Liver (tissue), 9 donors: ENCODE results near the gene LHX3. TPM values are rescaled to one million over a fixed set of nuclear protein-coding genes. Genes with fewer than 3 reads are reported as not detected.

ENCODE experiments used
- DNase-seq: peaks from one replicate; pipeline ENCODE4 v3.0.0-alpha.2; 2017; ENCODE audit warnings: low spot score
- H3K27ac ChIP-seq, 2 donors: one replicate each; pipeline ENCODE4 v1.7.0; 2013; ENCODE audit warnings: inconsistent platforms in 2 of 2, low read length in 2 of 2, control low read depth in 1 of 2, low read depth in 1 of 2, mild to moderate bottlenecking in 1 of 2
- H3K27me3 ChIP-seq, 4 donors: one replicate each; pipeline versions ENCODE4 v1.6.1 to v1.7.0; 2013; ENCODE audit warnings: low read length in 3 of 4, inconsistent platforms in 1 of 4, mild to moderate bottlenecking in 1 of 4, moderate library complexity in 1 of 4; ENCODE audit not compliant: control insufficient read depth in 4 of 4, insufficient read depth in 4 of 4
- H3K36me3 ChIP-seq, 4 donors: one replicate each; pipeline versions ENCODE4 v1.6.1 to v1.7.0; 2013; ENCODE audit warnings: low read length in 3 of 4, mild to moderate bottlenecking in 3 of 4, low read depth in 1 of 4, moderate library complexity in 1 of 4; ENCODE audit not compliant: control insufficient read depth in 4 of 4, insufficient read depth in 3 of 4
- H3K4me1 ChIP-seq, 4 donors: one replicate each; pipeline versions ENCODE4 v1.6.1 to v1.7.0; 2013; ENCODE audit warnings: low read length in 3 of 4, mild to moderate bottlenecking in 3 of 4, moderate library complexity in 1 of 4; ENCODE audit not compliant: control insufficient read depth in 4 of 4, insufficient read depth in 4 of 4
- H3K4me3 ChIP-seq, 3 donors: one replicate each; pipeline versions ENCODE4 v1.6.1 to v1.7.0; 2013; ENCODE audit warnings: low read length in 3 of 3, control low read depth in 1 of 3, low read depth in 1 of 3, mild to moderate bottlenecking in 1 of 3
- H3K9ac ChIP-seq, 2 donors: one replicate each; pipeline ENCODE4 v1.7.0; 2013; ENCODE audit warnings: low read length in 2 of 2, mild to moderate bottlenecking in 2 of 2, moderate library complexity in 2 of 2, control low read depth in 1 of 2, low read depth in 1 of 2
- H3K9me3 ChIP-seq, 4 donors: one replicate each; pipeline versions ENCODE4 v1.6.1 to v1.7.0; 2013; ENCODE audit warnings: low read length in 3 of 4; ENCODE audit not compliant: control insufficient read depth in 4 of 4
- EGR1 ChIP-seq, 2 donors: IDR thresholded peaks; 2 replicates each; pipeline ENCODE4 v1.6.1; 2016 to 2018; ENCODE audit warnings: antibody characterized with exemption in 2 of 2, low read depth in 2 of 2
- FOXA2 ChIP-seq: IDR thresholded peaks from 2 replicates; pipeline ENCODE4 v1.6.1; 2016; ENCODE audit warnings: antibody characterized with exemption
- HNF4A ChIP-seq, 2 donors: conservative IDR thresholded peaks; 2 replicates each; pipeline ENCODE4 v1.6.1; 2016; ENCODE audit warnings: antibody characterized with exemption in 2 of 2, mild to moderate bottlenecking in 2 of 2
- JUND ChIP-seq, 2 donors: IDR thresholded peaks; 2 replicates each; pipeline ENCODE4 v1.6.1; 2016; ENCODE audit warnings: antibody characterized with exemption in 2 of 2
- RAD21 ChIP-seq, 2 donors: IDR thresholded peaks; 2 replicates each; pipeline ENCODE4 v1.6.1; 2016; ENCODE audit warnings: antibody characterized with exemption in 2 of 2, mild to moderate bottlenecking in 2 of 2
- RXRA ChIP-seq, 2 donors: IDR thresholded peaks; 2 replicates each; pipeline ENCODE4 v1.6.1; 2017 to 2018; ENCODE audit warnings: antibody characterized with exemption in 2 of 2, mild to moderate bottlenecking in 1 of 2
- TAF1 ChIP-seq: conservative IDR thresholded peaks from 2 replicates; pipeline ENCODE4 v1.6.1; 2016; ENCODE audit warnings: antibody characterized with exemption, mild to moderate bottlenecking
- YY1 ChIP-seq: IDR thresholded peaks from 2 replicates; pipeline ENCODE4 v1.6.1; 2016; ENCODE audit warnings: antibody characterized with exemption, mild to moderate bottlenecking
- WGBS: extraction: QIAGEN DNeasy Blood & Tissue Kit; methylation state at CpG from one replicate; pipeline ENCODE4 v1.1.7; 2013; 5-methylcytosine and 5-hydroxymethylcytosine counted together
- polyA plus RNA-seq, 2 donors: library from polyadenylated mRNA; stranded (reverse) in 1 of 2; unstranded in 1 of 2; fragments of 200-250 nt in 1 of 2; fragments of >200 nt in 1 of 2; fragmentation: Nextera tagmentation in 1 of 2; extraction: Ambion mirVana in 1 of 2; gene quantifications; one replicate each; pipeline versions ENCODE4 v1.2.1 to v1.2.3, GENCODE V29; 2013 to 2015
- total RNA-seq, 2 donors: library from RNA; depleted of rRNA; stranded (reverse); fragments of >200 nt; gene quantifications; one replicate each; pipeline ENCODE4 v1.2.3, GENCODE V29; 2014
- TF ChIP-seq, protein P1 (sequence below): IDR thresholded peaks from 2 replicates; pipeline ENCODE4 v1.6.1; 2016; ENCODE audit warnings: antibody characterized with exemption
- TF ChIP-seq, protein P2 (sequence below): IDR thresholded peaks from 2 replicates; pipeline ENCODE4 v1.6.1; 2016; ENCODE audit warnings: antibody characterized with exemption, mild to moderate bottlenecking
- TF ChIP-seq, protein P3 (sequence below): fragments of 150-350 bp; IDR thresholded peaks from 2 replicates; pipeline ENCODE4 v1.5.1; 2017; ENCODE audit warnings: improper control_type of control experiment, low read depth, low read length; ENCODE audit not compliant: missing input control
- TF ChIP-seq, protein P4 (sequence below): IDR thresholded peaks from 2 replicates; pipeline ENCODE4 v1.6.1; 2016; ENCODE audit warnings: antibody characterized with exemption
- donor health status: healthy.
- donor health status: healthy.
- donor health status: healthy.
- donor health status: healthy.
- donor health status: healthy.

The LHX3 gene
- total and polyA plus RNA-seq, 4 donors, result not detected

DNA sequence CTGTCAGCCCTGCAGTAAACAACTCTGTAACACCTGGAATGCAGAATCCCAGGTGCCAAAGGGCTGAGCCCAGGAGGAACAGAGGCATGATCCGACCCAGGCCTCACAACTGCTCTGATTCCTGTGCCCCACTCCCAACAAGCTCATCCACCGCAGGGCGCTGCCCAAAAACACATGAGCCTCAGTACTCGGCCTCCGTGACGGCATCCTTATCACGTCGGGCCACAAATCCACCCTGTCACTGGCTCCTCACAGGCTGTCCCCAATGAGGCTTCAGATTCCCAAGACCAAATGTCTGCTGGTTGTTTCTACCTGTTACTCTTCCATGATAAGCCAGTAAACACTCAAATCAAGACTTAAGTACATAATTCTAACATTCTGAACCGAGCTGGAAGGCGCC, 25.4 kb upstream of the LHX3 start:
- Histone ChIP-seq H3K36me3 (peaks cover 0 to 4% (median 0%) of the 10 kb centered on the region in 4 donors), H3K9ac (peak overlapping the region in 1 of 2 donors; percentile 0), H3K27me3 (no peaks in the 10 kb centered on the region), H3K4me1 (peaks cover 8 to 20% (median 11%) of the 10 kb centered on the region in 4 donors), H3K27ac (peak overlapping the region; percentile 71 to 77), H3K4me3 (no peak overlapping the region), H3K9me3 (no peaks in the 10 kb centered on the region)
- 84% methylated on average over 10 of the region's 10 CpGs for whole genome bisulfite sequencing
- peak; percentile 69 for DNase-seq
- TF ChIP-seq, protein P1, sequence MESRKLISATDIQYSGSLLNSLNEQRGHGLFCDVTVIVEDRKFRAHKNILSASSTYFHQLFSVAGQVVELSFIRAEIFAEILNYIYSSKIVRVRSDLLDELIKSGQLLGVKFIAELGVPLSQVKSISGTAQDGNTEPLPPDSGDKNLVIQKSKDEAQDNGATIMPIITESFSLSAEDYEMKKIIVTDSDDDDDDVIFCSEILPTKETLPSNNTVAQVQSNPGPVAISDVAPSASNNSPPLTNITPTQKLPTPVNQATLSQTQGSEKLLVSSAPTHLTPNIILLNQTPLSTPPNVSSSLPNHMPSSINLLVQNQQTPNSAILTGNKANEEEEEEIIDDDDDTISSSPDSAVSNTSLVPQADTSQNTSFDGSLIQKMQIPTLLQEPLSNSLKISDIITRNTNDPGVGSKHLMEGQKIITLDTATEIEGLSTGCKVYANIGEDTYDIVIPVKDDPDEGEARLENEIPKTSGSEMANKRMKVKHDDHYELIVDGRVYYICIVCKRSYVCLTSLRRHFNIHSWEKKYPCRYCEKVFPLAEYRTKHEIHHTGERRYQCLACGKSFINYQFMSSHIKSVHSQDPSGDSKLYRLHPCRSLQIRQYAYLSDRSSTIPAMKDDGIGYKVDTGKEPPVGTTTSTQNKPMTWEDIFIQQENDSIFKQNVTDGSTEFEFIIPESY, result no peak
- no peak for TF ChIP-seq TAF1
- no peak for TF ChIP-seq RAD21 (IDR thresholded peaks at IDR 0.05)
- no peak for TF ChIP-seq YY1
- no peak for TF ChIP-seq HNF4A (conservative IDR thresholded peaks at IDR 0.05)
- TF ChIP-seq, protein P2, sequence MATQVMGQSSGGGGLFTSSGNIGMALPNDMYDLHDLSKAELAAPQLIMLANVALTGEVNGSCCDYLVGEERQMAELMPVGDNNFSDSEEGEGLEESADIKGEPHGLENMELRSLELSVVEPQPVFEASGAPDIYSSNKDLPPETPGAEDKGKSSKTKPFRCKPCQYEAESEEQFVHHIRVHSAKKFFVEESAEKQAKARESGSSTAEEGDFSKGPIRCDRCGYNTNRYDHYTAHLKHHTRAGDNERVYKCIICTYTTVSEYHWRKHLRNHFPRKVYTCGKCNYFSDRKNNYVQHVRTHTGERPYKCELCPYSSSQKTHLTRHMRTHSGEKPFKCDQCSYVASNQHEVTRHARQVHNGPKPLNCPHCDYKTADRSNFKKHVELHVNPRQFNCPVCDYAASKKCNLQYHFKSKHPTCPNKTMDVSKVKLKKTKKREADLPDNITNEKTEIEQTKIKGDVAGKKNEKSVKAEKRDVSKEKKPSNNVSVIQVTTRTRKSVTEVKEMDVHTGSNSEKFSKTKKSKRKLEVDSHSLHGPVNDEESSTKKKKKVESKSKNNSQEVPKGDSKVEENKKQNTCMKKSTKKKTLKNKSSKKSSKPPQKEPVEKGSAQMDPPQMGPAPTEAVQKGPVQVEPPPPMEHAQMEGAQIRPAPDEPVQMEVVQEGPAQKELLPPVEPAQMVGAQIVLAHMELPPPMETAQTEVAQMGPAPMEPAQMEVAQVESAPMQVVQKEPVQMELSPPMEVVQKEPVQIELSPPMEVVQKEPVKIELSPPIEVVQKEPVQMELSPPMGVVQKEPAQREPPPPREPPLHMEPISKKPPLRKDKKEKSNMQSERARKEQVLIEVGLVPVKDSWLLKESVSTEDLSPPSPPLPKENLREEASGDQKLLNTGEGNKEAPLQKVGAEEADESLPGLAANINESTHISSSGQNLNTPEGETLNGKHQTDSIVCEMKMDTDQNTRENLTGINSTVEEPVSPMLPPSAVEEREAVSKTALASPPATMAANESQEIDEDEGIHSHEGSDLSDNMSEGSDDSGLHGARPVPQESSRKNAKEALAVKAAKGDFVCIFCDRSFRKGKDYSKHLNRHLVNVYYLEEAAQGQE, result no peak

DNA sequence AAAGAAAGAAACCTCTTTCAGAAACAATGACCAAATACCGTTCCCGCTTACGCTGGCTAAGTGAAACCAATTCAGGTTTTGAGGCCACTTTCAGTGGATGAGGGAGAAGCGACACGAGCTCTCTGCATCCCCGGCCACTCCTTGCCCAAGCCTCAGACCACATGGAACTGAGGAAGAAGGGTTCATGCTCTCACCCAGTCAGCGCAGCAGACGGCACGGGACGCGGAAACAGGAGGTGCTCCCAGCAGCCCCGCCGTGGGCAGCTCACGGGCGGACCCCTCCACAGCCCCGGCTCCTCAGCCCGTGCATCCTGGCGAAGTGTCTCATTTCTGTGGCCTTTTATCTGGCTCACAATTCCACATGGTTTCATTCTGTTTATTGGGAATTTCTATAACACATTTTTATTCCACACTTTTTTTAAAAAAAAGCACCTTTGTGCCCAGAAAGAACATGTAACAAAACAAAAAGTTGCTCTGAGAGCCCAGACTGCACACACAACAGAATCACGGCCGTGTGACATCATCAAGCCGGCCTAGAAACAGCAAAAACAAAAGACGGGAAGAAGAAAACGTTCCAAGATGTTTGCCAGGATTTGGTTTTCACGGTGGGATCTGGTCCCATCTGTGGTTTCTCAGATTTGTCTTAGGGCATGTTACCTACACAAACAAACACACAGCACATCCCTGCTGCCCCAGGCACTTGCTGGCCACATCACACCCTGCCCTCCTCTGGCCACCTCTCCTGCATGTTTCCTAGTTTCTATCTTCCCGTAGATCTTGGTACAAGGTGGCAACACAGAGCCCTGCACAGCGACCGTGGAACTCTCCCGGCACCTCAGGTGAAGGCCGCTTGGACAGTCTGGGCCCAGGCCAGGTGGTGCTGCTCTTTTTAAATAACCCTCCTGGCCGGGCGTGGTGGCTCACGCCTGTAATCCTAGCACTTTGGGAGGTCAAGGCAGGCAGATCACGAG, 24.5 kb upstream of the LHX3 start:
- H3K27me3 ChIP-seq, result no peaks in the 10 kb centered on the region
- no peak overlapping the region for H3K27ac ChIP-seq
- TF ChIP-seq, protein P2, result no peak
- TF ChIP-seq TAF1 (no peak), EGR1 (IDR thresholded peaks at IDR 0.05; ENCODE audit: low read depth in 2 of 2) (no peak), RXRA (IDR thresholded peaks at IDR 0.05) (no peak), JUND (IDR thresholded peaks at IDR 0.05) (no peak), FOXA2 (no peak), HNF4A (conservative IDR thresholded peaks at IDR 0.05) (no peak)
- TF ChIP-seq, protein P3, sequence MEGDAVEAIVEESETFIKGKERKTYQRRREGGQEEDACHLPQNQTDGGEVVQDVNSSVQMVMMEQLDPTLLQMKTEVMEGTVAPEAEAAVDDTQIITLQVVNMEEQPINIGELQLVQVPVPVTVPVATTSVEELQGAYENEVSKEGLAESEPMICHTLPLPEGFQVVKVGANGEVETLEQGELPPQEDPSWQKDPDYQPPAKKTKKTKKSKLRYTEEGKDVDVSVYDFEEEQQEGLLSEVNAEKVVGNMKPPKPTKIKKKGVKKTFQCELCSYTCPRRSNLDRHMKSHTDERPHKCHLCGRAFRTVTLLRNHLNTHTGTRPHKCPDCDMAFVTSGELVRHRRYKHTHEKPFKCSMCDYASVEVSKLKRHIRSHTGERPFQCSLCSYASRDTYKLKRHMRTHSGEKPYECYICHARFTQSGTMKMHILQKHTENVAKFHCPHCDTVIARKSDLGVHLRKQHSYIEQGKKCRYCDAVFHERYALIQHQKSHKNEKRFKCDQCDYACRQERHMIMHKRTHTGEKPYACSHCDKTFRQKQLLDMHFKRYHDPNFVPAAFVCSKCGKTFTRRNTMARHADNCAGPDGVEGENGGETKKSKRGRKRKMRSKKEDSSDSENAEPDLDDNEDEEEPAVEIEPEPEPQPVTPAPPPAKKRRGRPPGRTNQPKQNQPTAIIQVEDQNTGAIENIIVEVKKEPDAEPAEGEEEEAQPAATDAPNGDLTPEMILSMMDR, result no peak
- TF ChIP-seq, protein P4, sequence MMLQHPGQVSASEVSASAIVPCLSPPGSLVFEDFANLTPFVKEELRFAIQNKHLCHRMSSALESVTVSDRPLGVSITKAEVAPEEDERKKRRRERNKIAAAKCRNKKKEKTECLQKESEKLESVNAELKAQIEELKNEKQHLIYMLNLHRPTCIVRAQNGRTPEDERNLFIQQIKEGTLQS, result no peak
- WGBS, result 88% methylated on average over 33 of the region's 33 CpGs
- peaks cover 8 to 20% (median 11%) of the 10 kb centered on the region in 4 donors for H3K4me1 ChIP-seq
- H3K4me3 ChIP-seq, result no peak overlapping the region
- H3K9ac ChIP-seq, result no peak overlapping the region
- H3K9me3 ChIP-seq, result no peaks in the 10 kb centered on the region
- peaks cover 0 to 4% (median 0%) of the 10 kb centered on the region in 4 donors for H3K36me3 ChIP-seq
- DNase-seq, result no peak
